Trophoblast cell (in vitro differentiated cells and primary cell): Measurements from ENCODE around the gene CNN2.

Source experiments
- DNase-seq, 2 donors: peaks; one replicate each; pipeline ENCODE4 v3.0.0-alpha.2; 2016
- H2AFZ ChIP-seq: 2 replicates; pipeline ENCODE4 v1.6.1; 2013; ENCODE audit warnings: low read length, moderate library complexity, mild to moderate bottlenecking; ENCODE audit not compliant: insufficient read depth, poor library complexity
- H2AK5ac ChIP-seq: 2 replicates; pipeline ENCODE4 v1.6.1; 2013; ENCODE audit warnings: mild to moderate bottlenecking, low read length
- H2BK120ac ChIP-seq: 2 replicates; pipeline ENCODE4 v1.6.1; 2013; ENCODE audit warnings: low read length, mild to moderate bottlenecking, moderate library complexity; ENCODE audit not compliant: insufficient read depth, poor library complexity
- H2BK12ac ChIP-seq: 2 replicates; pipeline ENCODE4 v1.6.1; 2013; ENCODE audit warnings: mild to moderate bottlenecking, low read length, moderate library complexity
- H2BK5ac ChIP-seq: 2 replicates; pipeline ENCODE4 v1.6.1; 2013; ENCODE audit warnings: low read length, low read depth, moderate library complexity, mild to moderate bottlenecking; ENCODE audit not compliant: poor library complexity
- H3K14ac ChIP-seq: 2 replicates; pipeline ENCODE4 v1.6.1; 2013; ENCODE audit warnings: mild to moderate bottlenecking, low read length
- H3K18ac ChIP-seq: 2 replicates; pipeline ENCODE4 v1.6.1; 2013; ENCODE audit warnings: mild to moderate bottlenecking, low read length
- H3K23ac ChIP-seq: 2 replicates; pipeline ENCODE4 v1.6.1; 2013; ENCODE audit warnings: low read length
- H3K27ac ChIP-seq: 2 replicates; pipeline ENCODE4 v1.5.1; 2013; ENCODE audit warnings: low read depth, mild to moderate bottlenecking, inconsistent platforms, low read length, moderate library complexity
- H3K27me3 ChIP-seq: 2 replicates; pipeline ENCODE4 v1.6.1; 2013; ENCODE audit warnings: inconsistent platforms, mild to moderate bottlenecking, low read length, moderate library complexity; ENCODE audit not compliant: insufficient read depth
- H3K36me3 ChIP-seq, 2 experiments: 1 replicate in 1 of 2; 2 replicates in 1 of 2; pipeline ENCODE4 v1.6.1; 2013; ENCODE audit warnings: low read length in 2 of 2, mild to moderate bottlenecking in 2 of 2, moderate library complexity in 1 of 2; ENCODE audit not compliant: insufficient read depth in 2 of 2, control insufficient read depth in 1 of 2
- H3K4ac ChIP-seq: 2 replicates; pipeline ENCODE4 v1.6.1; 2013; ENCODE audit warnings: low read depth, mild to moderate bottlenecking, low read length, moderate library complexity
- H3K4me1 ChIP-seq, 2 experiments: 1 replicate in 1 of 2; 2 replicates in 1 of 2; pipeline ENCODE4 v1.6.1; 2013; ENCODE audit warnings: low read length in 2 of 2, mild to moderate bottlenecking in 2 of 2, moderate library complexity in 1 of 2; ENCODE audit not compliant: insufficient read depth in 2 of 2, control insufficient read depth in 1 of 2
- H3K4me2 ChIP-seq: 2 replicates; pipeline ENCODE4 v1.6.1; 2013; ENCODE audit warnings: inconsistent platforms, mild to moderate bottlenecking, low read length, moderate library complexity
- H3K4me3 ChIP-seq: 2 replicates; pipeline ENCODE4 v1.5.1; 2013; ENCODE audit warnings: mild to moderate bottlenecking, low read depth, low read length, inconsistent platforms
- H3K79me1 ChIP-seq: one replicate; pipeline ENCODE4 v1.6.1; 2013; ENCODE audit warnings: low read length
- H3K79me2 ChIP-seq: 2 replicates; pipeline ENCODE4 v1.6.1; 2013; ENCODE audit warnings: low read length, mild to moderate bottlenecking; ENCODE audit not compliant: control insufficient read depth, insufficient read depth, poor library complexity
- H3K9ac ChIP-seq: 2 replicates; pipeline ENCODE4 v1.6.1; 2013; ENCODE audit warnings: mild to moderate bottlenecking, low read length
- H3K9me3 ChIP-seq: 2 replicates; pipeline ENCODE4 v1.6.1; 2013; ENCODE audit warnings: low read depth, mild to moderate bottlenecking, control low read depth, inconsistent platforms, low read length; ENCODE audit not compliant: insufficient read depth
- H4K12ac ChIP-seq: 2 replicates; pipeline ENCODE4 v1.6.1; 2013; ENCODE audit warnings: low read depth, mild to moderate bottlenecking, low read length, moderate library complexity
- H4K8ac ChIP-seq: 2 replicates; pipeline ENCODE4 v1.6.1; 2013; ENCODE audit warnings: low read depth, mild to moderate bottlenecking, low read length, moderate library complexity
- H4K91ac ChIP-seq: one replicate; pipeline ENCODE4 v1.6.1; 2013; ENCODE audit warnings: low read depth, mild to moderate bottlenecking, low read length, moderate library complexity
- WGBS: extraction: QIAGEN DNeasy Blood & Tissue Kit; methylation state at CpG from one replicate; pipeline ENCODE4 v1.1.7; 2013; ENCODE audit warnings: missing lambda C conversion rate; ENCODE audit not compliant: insufficient read length, insufficient coverage; ENCODE audit errors: extremely low coverage; 5-methylcytosine and 5-hydroxymethylcytosine counted together

Gene CNN2

GRCh38 chr19:1070931-1071791, 44.8 kb downstream of the CNN2 start:
- no peak for DNase-seq
- Histone ChIP-seq H2BK120ac (no peak overlapping the region), H3K18ac (no peak overlapping the region), H3K36me3 (no peaks in the 10 kb centered on the region), H4K91ac (no peak overlapping the region), H3K14ac (no peak overlapping the region), H2BK5ac (no peak overlapping the region), H3K4ac (no peak overlapping the region), H3K9me3 (peaks cover 2% of the 10 kb centered on the region), H3K4me3 (peak overlapping the region; percentile 30), H2AK5ac (no peak overlapping the region), H3K27ac (no peak overlapping the region), H4K8ac (no peak overlapping the region), H3K79me1 (peaks cover 7% of the 10 kb centered on the region), H3K4me2 (peak overlapping the region; percentile 55), H2AFZ (no peak overlapping the region), H3K79me2 (no peaks in the 10 kb centered on the region), H4K12ac (no peak overlapping the region), H3K27me3 (peaks cover 11% of the 10 kb centered on the region), H3K23ac (no peak overlapping the region), H3K4me1 (peaks cover 19 to 22% of the 10 kb centered on the region in 2 experiments), H3K9ac (no peak overlapping the region), H2BK12ac (no peak overlapping the region)
- no CpG with 5 or more reads among the region's 99 CpGs for WGBS

GRCh38 chr19:1072371-1073015, 46.1 kb downstream of the CNN2 start:
- peaks cover 2% of the 10 kb centered on the region for H3K9me3 ChIP-seq
- no peaks in the 10 kb centered on the region for H3K36me3 ChIP-seq
- H3K4me1 ChIP-seq: peaks cover 7 to 8% of the 10 kb centered on the region in 2 experiments
- H4K12ac ChIP-seq: no peak overlapping the region
- no peak overlapping the region for H3K4me2 ChIP-seq
- H3K79me1 ChIP-seq: no peaks in the 10 kb centered on the region
- no peak overlapping the region for H2BK12ac ChIP-seq
- H3K14ac ChIP-seq: no peak overlapping the region
- no peak overlapping the region for H4K91ac ChIP-seq
- no peak overlapping the region for H3K4me3 ChIP-seq
- H3K79me2 ChIP-seq: no peaks in the 10 kb centered on the region
- H2AFZ ChIP-seq: no peak overlapping the region
- no peak overlapping the region for H3K9ac ChIP-seq
- no peak overlapping the region for H3K18ac ChIP-seq
- no peak overlapping the region for H2BK120ac ChIP-seq
- peaks cover 11% of the 10 kb centered on the region for H3K27me3 ChIP-seq
- no CpG with 5 or more reads among the region's 11 CpGs for WGBS
- H2BK5ac ChIP-seq: no peak overlapping the region
- H3K27ac ChIP-seq: no peak overlapping the region
- H2AK5ac ChIP-seq: no peak overlapping the region
- no peak overlapping the region for H3K4ac ChIP-seq
- DNase-seq: no peak
- H4K8ac ChIP-seq: no peak overlapping the region
- no peak overlapping the region for H3K23ac ChIP-seq

GRCh38 chr19:1073063-1073955, 46.9 kb downstream of the CNN2 start:
- H3K18ac ChIP-seq: no peak overlapping the region
- no peaks in the 10 kb centered on the region for H3K79me2 ChIP-seq
- H3K23ac ChIP-seq: no peak overlapping the region
- H2BK5ac ChIP-seq: no peak overlapping the region
- no CpG with 5 or more reads among the region's 30 CpGs for WGBS
- H3K79me1 ChIP-seq: no peaks in the 10 kb centered on the region
- H3K9ac ChIP-seq: no peak overlapping the region
- peaks cover 11% of the 10 kb centered on the region for H3K27me3 ChIP-seq
- H2BK120ac ChIP-seq: no peak overlapping the region
- no peak overlapping the region for H3K4me2 ChIP-seq
- H3K36me3 ChIP-seq: no peaks in the 10 kb centered on the region
- no peak for DNase-seq
- no peak overlapping the region for H3K4ac ChIP-seq
- no peak overlapping the region for H3K4me3 ChIP-seq
- H3K14ac ChIP-seq: no peak overlapping the region
- H2BK12ac ChIP-seq: no peak overlapping the region
- no peak overlapping the region for H4K91ac ChIP-seq
- peaks cover 2% of the 10 kb centered on the region for H3K9me3 ChIP-seq
- no peak overlapping the region for H4K8ac ChIP-seq
- H2AK5ac ChIP-seq: no peak overlapping the region
- H3K27ac ChIP-seq: no peak overlapping the region
- no peak overlapping the region for H2AFZ ChIP-seq
- no peak overlapping the region for H4K12ac ChIP-seq
- H3K4me1 ChIP-seq: peaks cover 7% of the 10 kb centered on the region in 2 experiments

- no peak overlapping the region for H2AFZ ChIP-seq
- no peak overlapping the region for H3K9ac ChIP-seq
- DNase-seq: no peak
- no peak overlapping the region for H3K4me2 ChIP-seq
- H3K36me3 ChIP-seq: no peaks in the 10 kb centered on the region
- no peak overlapping the region for H2BK120ac ChIP-seq
- H3K79me2 ChIP-seq: no peaks in the 10 kb centered on the region
- no peak overlapping the region for H3K14ac ChIP-seq
- H3K27me3 ChIP-seq: peaks cover 11% of the 10 kb centered on the region
- H3K18ac ChIP-seq: no peak overlapping the region
- H3K4ac ChIP-seq: no peak overlapping the region
- H4K91ac ChIP-seq: no peak overlapping the region
- peaks cover 2% of the 10 kb centered on the region for H3K9me3 ChIP-seq
- no peaks in the 10 kb centered on the region for H3K79me1 ChIP-seq
- no peak overlapping the region for H3K23ac ChIP-seq
- no peak overlapping the region for H2BK12ac ChIP-seq
- WGBS: no CpG with 5 or more reads among the region's 28 CpGs
- H3K4me3 ChIP-seq: no peak overlapping the region
- H4K8ac ChIP-seq: no peak overlapping the region
- no peak overlapping the region for H2AK5ac ChIP-seq
- H2BK5ac ChIP-seq: no peak overlapping the region
- H3K4me1 ChIP-seq: peaks cover 7% of the 10 kb centered on the region in 2 experiments
- H3K27ac ChIP-seq: no peak overlapping the region
- H4K12ac ChIP-seq: no peak overlapping the region
Observed at GRCh38 chr19:1073956-1074517, 47.6 kb downstream of the CNN2 start.
